UCSD-AML1 (cell line): ENCODE measurements around the gene NPAS3.

Source experiments
- DNase-seq: peaks from one replicate; lab custom pipeline; 2025; ENCODE audit not compliant: unreplicated experiment; lab: John Stamatoyannopoulos, UW

NPAS3 gene

DNA sequence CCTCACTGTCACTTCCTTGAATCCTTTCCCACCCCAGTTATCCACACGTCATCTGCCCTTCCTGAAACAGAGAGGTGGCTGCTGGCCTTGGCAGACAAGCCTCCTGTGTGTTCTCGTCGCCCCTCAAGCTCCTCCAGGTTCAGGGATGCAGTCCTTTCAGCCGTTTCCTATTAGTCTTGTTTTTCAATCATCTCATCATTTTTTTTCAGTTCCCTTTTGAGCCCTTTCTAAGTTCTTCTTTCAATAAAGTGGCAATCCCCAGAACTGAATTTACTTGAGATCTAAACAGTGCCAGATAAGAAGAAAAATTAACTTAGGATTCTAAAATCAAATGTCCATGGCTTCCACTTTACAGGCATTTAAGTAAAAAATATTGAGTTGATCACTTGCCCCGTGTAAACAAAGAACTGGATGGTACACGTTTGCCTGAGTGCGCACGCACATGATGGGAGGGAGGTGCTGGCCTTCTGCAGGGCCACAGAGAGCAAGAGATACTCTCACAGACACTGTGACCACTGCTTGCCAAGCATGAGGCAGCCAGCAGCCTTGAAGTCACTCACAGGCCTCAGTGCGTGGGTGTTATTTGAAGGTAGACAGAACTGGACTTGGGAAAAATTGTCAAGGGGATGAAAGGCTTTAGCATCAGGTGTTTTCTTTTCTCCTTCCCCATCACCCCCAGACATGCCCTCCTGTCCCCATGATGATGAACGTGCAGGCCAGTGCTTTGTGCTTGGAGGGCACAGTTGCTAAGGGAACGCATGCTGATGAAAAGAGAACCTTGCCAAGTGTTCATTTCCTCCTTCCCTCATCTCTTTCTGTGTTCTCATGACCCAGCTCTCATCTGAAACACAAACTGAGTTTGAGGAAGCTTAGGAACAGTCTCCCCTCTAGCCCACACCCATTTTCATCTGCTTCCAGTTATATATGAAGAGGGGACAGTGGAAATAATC lies 603.9 kb downstream of the NPAS3 start:
- no peak for DNase-seq

DNA sequence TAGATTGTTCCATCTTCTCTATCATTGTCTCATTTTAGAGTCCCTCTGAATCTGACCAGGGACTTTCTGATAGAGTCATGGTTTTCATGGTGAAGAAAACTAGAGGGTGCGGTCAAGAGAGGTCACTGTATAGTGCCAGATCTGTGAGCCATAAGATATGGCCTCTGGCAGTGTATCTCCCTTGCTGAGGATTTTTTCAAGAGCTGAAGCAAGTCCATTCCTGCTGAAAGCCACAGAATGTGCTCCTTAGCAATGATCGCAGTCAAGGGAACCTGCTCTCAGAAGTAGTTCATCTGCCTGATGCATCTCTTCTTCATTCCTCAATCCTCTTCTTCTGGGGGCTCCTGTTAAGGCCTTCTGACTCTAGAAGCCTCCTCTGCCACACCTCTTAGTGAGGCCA lies 607.0 kb downstream of the NPAS3 start:
- no peak for DNase-seq

DNA sequence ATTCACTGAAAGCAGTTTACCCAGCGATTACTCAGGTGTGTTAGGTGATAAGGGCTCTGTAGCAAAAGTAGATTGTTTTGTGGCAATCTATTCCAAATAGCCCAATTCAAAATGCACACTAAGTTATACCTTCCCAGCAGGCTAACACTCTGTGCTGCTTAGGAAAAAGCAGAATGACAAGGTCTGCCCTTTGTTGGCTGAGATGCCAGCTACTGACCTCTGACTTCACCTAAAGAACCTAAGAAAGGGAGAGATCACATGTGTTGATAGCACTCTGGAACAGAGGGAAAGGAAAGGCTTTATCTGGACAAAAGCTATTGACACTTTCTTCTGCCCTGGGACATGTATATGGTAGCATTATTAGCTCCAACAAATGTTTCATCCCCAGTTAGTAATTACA lies 609.9 kb downstream of the NPAS3 start:
- no peak for DNase-seq

DNA sequence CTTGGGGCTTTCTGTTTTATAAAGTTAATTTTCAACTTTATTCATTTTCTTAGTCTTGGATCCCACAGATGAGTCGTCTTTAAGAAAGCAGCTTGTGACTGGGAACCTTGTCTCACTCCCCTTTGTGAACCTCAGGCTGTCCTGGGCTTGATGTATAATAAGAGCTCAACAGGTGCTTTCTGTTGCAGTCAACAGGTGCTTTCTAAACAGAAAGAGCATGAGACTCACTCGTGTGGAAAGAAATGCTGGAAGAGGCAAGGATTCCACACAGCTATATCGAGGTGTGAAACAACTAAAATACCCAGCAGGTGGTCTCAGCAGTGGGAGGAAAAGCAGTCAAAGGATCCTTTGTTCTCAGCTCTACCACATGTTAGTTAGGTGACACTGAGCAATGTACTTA lies 613.3 kb downstream of the NPAS3 start:
- no peak for DNase-seq

DNA sequence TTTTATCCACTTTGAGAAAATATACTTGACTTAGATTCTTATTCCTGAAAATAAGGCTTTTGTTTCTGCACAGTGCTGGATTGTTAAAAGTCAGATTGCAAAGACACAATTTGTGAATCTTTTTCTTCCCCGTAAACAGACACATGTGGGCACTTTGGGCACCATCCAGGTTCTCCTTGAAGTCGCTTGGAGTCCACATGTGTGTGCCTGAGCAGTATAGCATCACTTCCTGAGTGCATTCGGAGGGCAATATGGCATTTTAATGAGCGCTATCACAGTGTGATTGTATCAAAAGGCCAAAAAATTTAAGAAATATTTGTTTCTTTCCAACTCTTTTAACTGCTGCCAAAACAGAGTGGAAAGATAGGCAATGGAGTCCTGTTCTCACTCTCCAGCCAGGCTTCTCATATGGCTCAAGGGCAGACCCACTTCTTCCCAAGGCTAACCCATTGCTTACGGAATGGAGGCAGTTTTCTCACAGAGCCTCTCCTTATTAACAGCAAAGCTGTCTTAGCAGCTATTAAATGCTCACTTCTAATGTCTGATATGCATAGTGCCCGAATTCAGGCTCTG lies 615.1 kb downstream of the NPAS3 start:
- DNase-seq, result no peak

DNA sequence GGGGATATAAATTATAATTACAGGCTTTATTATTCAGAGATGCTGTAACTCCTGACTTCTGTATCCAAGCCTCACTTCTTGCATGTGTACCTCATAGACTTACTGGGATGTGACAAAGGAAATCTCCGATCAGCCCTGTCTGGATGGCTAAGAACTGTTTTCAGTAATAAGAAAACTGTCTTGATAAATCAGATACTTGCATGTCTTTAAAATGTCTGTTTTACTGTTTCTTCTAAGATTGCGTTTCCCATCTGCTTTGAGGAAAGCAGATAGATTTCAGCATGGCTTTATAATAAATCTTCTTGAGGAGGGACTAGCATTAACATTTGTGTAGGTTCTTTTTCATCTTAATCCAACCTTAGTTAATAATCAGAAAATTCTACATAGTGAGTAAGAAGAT lies 616.3 kb downstream of the NPAS3 start:
- no peak for DNase-seq

DNA sequence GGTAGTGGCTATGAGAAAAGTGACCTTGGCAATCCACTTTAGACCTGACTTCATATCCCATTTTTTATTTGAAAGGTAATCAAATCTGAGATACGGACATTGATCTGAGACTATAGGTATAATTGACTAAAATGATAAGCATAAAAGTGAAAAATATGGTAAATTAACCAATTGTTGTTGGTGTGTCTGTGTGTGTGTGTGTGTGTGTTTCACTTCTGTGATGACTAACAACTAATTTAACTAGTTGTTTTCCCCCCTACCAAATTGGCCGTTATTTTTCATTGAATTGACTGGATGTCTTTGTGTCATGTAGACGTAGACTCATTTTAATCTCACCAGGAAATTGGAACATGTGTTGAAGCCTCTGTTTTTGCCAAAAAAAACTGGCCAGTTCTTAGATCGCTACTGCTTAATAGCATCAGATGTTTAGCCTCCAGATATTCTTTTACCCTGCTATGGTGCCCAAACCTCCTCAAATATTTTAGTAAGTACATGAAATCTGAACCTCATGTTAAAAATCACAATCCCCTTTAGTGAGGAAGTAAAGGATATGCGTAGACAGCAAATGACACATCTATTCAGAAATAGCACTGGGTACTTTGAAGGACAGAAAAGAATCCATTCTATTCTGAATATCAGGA lies 617.2 kb downstream of the NPAS3 start:
- DNase-seq, result no peak

DNA sequence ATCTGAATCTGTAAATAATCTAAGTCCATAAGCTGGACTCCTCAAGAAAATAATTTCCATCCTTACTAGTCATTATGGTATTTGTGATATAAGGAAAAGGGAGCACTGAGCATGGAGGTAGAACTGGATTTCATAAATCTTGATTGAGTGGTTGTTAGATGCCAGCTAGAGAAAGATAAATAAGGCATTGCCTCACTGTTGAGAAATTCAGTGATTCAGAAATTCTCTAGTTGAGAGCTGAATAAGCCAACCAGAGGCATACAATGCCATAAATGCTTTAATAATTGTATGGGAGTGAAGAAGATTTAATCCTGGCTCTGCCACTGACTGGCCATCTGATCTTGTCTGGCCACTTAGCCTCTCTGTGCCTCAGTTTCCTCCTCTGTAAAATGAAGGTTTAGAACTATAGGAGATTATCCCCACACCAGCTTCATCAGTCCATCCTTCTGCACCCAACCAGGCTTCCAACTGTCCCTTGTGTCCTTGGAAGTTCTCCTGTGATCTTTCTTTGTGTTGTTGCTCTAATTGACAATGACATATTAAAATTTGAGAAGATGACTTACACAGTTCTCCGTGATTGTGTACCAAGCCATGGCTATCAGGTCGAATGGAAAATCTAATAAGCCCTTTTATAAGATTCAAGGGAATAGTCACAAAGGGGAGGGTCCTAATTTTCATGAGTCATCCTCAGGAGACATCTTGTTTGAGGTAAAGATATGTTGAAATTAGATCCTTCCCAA lies 617.9 kb downstream of the NPAS3 start:
- no peak for DNase-seq

DNA sequence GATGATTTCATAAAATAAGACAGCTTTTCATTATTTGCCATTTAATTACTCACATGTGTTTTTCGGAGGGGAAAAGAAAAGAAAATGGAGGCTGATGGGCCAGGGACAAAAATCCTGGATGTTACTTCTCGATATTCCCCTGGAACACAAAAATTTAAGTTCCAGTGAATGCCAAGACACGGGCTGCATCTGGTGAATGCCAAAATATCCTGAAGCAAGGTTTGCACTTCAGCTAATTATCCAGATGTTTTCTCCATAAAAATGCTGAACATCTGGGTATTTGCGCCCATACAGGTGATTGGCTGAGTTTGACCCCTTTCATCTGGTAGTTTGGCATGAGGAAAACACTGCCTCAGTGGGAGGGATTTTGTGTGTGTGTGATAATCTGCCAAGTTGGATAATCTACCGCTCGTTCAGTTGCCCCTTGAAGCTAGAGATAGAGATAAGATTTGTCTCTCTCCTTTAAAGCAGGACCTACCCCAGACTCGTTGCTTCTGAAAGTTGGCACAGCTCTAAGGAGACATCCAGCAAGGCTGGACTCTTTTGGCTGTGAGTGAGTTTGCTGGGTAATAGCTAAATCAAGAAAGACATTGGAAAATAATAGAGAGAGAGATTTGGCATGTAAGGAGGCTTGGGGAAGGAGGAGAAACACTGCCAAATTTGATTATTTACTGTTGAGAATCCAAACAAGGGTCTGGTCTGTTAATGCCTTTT lies 622.2 kb downstream of the NPAS3 start:
- DNase-seq, result no peak

DNA sequence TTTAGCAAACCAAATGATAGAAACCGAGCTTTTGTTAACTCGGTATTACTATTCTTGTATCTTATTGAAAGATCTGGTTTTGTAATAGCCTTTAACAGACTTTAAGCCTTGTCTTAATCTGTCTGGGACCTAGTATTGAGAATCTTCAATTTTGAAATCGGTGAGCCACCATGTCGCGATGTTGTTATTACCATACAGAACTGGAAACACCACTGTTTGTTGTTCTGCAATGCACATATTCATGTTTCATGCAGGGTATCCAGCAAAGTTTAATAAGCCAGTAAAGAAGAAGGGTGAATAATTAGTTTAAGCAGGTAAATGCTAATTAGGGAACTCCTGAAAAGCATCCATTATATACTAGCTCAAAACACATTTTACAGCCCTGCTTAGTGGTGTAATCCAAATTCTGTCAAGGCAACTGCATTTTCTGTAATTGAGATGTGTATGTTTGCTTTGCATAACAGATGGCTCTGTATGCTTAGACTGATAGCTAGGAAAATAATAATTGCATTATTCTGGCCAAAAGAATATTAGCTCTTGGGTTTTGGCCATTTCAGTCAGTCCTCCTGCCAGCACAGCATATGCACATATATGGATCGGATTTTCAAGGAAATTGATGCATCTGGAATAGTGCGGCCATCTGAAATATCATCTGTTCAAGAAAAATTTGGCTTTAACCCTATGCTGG lies 623.0 kb downstream of the NPAS3 start:
- DNase-seq, result no peak

DNA sequence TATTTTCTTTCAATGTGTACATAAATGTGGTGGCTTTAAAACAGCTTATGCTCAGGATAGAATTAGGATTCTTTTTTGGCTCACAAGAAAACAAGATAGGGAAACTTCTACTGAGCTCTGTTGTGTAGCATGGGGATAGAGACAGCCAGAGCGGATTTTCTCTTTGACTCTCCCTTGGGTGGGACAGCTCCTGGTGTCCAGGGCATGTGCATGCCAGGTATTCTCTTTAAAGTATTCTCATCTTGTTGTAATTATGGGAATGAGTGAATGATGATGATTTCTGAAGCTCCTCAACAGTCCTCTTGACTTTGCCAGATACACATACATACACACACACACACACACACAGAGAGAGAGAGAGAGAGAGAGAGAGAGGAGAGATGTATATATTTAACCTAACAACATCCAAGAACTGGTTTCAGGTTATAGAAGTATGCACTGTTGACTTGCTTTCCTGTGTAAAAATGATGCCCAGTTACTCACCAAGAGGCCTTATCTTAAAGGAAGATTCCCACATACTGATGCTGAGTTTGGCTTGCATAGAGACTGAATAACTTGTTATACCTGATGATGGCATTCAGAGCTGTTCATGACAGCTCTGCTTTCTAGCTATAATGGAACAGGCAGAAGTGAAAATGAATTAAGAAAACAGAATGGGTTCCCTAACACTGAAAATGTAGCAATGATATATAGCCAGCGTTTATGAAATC lies 624.7 kb downstream of the NPAS3 start:
- DNase-seq, result no peak

DNA sequence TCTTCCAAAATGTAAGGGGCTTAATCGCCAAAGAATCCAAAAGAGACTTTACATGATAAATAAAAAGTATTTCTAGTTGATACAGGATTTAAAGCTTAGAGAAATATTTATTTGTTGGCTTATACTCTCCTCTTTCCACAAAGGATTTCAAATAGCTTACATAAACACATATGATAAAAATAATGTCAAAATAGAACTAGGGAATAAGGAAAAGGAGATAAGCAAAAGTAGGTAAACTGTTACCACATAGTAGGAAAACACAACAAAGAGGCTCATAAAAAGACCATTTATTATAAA lies 625.2 kb downstream of the NPAS3 start:
- DNase-seq, result no peak

DNA sequence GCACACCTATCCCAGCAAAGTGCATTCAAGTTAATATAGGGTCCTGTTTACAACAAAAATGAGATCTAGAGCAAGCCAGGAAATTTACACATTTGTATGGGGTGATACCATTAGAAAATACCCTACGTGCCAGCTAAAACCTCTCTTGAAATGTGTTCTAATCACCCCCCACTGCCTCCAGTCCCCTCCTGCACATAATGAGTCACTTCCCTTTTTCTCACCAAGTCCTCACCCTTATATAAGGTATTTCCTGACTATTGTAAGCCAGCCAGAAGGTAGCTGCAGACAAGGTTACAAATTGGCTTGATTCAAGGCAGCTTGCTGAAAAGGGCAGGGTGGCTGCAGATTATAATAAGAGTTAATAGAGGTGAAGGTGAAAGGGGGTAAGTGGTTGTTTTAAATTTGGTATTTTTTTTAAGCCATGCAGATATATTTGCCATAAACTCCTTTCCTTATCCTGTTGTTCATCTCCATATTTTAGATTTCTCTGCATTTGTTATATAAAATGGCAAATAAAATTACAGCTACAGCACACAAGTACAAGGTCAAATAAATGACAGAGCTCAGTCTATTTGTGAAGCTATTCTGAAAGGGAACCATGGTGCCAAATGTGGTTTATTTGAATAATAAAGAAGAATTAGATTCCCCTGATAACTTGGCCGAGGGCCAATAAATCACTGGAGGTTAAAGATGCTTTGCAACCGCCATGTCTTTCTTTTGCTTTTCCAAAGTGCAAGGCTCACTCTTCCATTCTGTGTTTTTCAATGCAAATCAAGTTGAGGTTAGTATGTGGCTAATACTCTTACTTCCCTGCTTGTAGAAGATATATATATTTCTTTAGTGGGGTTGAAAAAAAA lies 626.3 kb downstream of the NPAS3 start:
- DNase-seq, result no peak

DNA sequence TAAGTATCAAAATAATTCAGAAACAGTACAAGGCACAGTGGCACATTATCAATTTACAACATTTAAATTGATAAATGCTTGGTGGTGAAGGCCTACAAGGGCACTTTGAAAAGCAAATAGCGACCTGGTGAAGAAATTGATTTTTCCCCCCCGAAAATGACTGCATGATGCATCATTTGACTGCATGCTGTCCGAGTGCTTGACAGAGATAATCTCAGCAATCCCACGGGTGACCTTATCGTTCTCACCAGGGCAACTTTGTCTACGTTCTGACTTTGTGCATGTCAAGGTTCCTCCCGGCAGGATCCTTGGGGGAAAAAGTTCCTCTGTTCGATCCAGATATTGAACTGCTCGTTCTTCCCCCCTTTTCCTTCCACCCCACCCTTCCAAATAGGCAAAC lies 627.4 kb downstream of the NPAS3 start:
- DNase-seq, result no peak

DNA sequence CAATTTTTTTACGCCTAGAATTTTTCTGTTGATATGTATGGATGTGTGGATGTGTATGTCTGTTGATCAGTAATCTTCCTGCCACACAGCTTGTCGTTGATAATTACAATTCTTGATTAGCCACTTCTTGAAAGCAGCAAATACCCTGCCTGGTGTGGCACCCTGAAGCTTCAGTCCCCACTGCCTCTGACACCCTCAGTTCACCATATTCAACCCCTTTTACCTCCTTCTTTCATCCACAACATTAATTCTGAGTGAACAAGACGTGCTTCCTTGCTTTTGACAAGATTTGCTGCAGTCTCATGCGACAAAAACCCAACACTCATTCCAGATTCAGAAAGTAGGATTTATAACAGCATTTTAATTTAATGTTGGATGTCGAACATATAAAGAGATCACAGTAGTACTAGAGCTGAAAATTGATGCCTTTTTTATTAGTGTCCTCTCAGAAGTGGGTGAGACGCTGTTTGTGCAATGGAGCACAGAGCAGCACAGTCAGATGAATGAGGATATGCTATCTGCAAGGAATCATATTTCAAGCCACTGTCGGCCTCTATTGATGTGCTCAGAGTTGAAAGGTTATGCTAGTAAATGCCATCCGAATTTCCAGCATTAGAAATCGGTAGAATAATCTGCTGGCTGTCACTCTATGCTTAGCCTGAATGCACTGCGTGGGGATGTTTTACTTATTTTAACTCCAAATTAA lies 628.5 kb downstream of the NPAS3 start:
- no peak for DNase-seq

DNA sequence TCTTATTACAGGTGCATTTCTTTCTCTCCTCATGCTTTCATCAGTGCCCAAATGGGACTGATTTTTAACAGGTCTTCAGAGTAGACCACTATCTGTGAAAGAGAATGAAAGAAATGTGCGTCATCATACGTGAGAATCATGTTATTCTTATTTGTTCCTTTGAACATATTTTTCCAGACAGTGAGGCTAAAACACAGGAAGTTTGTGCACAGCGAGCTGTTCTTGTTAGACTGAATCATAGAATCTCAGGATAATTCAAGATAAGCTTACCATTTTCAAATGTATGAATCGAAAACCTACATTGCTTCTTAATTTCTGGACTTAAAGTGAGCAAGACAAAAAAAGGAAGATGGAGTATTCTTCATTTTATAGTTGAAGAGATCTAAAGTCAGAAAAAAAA lies 629.1 kb downstream of the NPAS3 start:
- no peak for DNase-seq

DNA sequence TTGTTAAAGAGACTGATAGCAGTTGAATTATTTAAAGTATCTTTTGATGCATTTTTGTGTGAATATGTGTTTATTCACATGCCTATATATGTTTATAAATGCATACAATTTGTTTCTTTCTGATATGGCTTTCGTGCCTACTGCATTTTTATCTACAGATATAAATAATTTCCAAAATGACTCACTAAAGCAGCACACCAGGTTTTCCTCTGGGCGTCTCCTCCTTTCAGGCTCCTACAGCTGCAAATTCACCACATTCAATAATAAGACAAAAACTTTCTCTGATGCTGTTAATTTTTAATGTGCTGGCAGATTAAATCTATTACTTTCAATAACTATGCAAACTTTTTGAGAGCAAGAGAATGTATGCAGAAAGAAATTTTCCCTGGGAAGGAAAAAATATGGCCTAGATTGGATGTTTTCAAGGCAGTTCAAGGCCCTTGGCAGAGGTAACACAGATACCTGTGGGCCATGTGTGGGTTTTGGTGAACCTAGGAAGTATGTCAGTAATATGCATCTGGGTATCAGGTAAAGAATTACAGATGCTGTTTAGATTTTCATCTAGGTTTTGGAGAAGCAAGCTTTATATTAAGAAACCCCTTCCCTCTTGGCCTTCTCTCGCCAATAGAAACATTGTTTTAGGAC lies 630.4 kb downstream of the NPAS3 start:
- DNase-seq, result no peak
